GM21423 (cell line): ENCODE measurements around the gene BCR.
"Not testable (repeated sequence)": the region's sequence is repeated elsewhere in the genome, so short reads cannot be mapped to it uniquely, and the experiment has no call there.

Source experiments
- ATAC-seq: cut with Tn5 transposase; IDR thresholded peaks from one replicate; pipeline ENCODE4 v1.9.1; 2021; ENCODE audit warnings: mild to moderate bottlenecking, moderate library complexity; ENCODE audit not compliant: unreplicated experiment

Gene BCR

DNA sequence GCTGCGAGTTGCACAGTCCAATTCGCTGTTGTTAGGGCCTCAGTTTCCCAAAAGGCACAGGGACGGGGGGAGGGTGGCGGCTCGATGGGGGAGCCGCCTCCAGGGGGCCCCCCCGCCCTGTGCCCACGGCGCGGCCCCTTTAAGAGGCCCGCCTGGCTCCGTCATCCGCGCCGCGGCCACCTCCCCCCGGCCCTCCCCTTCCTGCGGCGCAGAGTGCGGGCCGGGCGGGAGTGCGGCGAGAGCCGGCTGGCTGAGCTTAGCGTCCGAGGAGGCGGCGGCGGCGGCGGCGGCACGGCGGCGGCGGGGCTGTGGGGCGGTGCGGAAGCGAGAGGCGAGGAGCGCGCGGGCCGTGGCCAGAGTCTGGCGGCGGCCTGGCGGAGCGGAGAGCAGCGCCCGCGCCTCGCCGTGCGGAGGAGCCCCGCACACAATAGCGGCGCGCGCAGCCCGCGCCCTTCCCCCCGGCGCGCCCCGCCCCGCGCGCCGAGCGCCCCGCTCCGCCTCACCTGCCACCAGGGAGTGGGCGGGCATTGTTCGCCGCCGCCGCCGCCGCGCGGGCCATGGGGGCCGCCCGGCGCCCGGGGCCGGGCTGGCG is at the start of gene BCR:
Gene BCR, plus strand, starts transcription at position 209 of the 592 bp plus-strand sequence. CDS start 452 bp downstream, outside the sequence.
- no peak for ATAC-seq

DNA sequence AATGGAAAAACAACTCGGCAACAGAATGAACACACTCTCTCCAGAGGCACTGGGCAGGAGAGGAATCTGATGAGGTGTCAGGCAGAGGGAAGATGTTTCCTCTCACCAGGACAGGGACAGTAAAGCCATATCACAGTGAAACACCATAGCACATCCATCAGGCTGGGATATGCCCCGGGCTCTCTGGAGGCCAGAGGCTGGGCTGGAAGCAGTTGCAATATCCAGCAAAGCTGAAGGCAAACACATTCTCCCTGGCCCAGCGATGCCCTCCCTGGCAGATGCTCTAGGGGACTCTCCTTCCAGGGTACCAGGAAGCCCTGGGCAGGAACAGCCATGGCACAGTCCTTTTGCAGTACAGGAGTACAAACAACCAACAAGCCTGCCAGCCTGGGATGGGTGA is 49.6 kb upstream of the BCR start:
- no peak for ATAC-seq

DNA sequence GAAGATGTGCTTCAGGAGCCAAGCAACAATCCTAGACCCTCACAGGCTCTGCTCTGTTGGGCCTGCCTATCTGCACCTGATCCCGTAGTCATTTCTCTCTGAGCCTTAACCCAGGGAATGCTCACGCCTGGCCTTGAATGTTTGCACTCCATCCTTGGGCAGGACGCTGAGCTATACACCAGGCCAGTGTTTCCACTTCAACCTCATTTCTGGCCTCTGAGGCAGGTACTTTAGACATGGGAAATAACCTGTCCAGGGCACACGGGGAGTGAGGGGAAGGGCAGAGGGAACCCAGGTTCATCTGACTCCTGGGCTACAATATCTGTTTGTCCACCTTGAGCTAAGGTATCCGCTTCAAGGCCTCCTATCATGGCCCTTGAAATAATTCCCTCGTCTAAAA is 48.4 kb upstream of the BCR start:
- no peak for ATAC-seq

DNA sequence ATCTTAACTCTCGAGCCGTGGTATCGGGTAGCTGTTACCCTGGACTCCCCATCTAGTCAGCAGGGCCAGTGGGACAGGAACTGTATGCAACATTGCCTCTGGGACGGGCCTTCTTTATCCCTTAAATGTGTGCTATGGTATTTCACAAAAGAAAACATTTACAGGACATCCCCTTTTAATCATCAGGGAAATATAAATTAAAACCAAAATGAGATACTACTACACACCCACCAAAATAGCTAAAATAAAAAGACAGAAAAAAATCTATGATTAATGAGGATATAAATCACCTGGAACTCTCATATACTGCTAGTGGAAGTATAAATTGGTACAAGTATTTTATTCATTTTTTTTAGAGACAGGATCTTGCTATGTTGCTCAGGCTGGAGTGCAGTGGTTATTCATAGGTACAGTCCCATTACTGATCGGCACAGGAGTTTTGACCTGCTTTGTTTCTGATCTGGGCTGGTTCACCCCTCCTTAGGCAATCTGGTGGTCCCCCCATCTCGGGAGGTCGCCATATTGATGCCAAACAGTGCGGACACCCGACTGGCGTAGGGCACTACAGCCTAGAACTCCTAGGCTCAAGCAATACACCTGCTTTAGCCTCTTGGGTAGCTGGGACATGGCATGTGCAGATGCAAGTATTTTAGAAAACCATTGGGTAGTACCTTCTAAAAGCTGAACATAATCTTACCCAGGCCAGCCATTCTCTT is 47.8 kb upstream of the BCR start:
- ATAC-seq = no peak

DNA sequence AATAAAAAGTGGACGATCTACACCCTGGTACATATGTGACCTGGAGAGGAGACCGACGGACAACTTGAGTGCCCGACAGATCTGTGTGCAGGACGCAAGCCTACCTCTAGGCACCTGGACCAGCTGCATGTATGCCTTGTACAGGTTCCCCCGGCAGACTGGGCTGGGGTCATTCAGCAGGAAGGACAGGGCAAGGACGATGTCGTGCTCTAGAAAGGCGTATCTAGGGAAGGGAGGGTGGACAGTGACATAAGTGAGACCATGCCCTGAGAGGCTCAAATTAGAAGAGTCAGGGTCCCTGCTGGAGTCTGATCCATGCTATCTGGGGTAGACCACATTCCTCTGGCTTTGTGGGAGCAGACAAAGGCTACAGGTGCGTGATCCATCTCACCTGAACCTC is 46.4 kb upstream of the BCR start:
- ATAC-seq = no peak

DNA sequence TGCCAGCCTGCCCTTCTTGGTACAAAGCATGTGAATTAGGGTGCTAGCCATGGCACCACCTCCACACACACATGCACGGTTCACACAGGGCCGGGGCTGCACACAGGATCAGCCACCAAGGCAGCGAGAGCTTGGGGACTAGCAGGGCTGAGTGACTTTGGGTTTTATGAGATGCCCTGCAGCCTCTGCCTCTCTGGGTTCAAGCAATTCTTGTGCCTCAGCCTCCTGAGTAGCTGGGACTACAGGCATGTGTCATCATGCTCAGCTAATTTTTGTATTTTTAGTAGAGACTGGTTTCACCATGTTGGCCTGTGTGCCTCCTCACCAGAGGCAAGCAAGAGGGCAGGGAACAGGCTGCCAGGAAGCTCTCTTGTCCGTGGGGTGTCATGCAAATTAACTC is 43.3 kb upstream of the BCR start:
- ATAC-seq = not testable (repeated sequence)

DNA sequence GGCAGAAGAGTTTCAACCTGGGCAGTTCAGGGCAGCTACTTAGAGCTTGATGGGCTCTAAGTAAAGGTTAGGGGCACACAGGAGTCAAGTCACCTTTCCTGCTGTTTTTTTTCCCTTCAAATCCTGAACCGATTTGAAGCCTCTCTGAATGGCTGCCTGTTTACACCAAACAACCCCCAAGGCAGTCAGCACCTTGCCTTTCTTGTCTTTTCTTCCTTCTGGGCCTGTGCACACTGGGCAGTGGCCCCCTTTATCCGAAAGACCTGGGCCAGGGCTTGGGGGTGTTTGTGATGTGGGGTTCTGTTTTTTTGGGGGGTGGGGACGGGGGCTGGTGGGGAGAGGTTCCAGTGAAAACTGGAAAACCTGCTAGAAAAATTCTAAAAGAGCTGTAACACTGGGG is 42.8 kb upstream of the BCR start:
- no peak for ATAC-seq

DNA sequence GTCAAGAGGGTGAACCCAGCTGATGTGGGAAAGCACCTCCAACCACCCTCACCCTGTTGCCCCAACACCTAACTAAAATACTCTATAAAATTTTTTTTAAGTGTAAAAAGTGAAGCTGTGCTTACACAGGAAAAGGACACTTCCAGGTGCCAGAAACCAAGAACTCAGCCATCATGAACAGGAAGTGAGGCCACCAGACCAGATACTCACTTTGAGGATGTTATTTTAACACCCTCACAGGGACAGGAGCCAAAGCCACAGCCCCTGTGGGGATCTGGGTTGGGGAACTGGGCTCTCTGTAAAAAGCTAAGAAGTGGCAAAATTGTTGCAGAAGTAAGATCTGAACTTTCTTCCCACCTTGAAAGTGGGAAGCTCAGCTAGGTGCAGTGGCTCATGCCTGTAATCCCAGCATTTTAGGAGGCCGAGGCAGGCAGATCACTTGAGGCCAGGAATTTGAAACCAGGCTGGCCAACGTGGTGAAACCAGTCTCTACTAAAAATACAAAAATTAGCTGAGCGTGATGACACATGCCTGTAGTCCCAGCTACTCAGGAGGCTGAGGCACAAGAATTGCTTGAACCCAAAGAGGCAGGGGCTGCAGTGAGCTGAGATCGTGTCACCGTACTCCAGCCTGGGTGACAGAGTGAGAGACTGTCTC is 42.3 kb upstream of the BCR start:
- peak; percentile 38 for ATAC-seq

DNA sequence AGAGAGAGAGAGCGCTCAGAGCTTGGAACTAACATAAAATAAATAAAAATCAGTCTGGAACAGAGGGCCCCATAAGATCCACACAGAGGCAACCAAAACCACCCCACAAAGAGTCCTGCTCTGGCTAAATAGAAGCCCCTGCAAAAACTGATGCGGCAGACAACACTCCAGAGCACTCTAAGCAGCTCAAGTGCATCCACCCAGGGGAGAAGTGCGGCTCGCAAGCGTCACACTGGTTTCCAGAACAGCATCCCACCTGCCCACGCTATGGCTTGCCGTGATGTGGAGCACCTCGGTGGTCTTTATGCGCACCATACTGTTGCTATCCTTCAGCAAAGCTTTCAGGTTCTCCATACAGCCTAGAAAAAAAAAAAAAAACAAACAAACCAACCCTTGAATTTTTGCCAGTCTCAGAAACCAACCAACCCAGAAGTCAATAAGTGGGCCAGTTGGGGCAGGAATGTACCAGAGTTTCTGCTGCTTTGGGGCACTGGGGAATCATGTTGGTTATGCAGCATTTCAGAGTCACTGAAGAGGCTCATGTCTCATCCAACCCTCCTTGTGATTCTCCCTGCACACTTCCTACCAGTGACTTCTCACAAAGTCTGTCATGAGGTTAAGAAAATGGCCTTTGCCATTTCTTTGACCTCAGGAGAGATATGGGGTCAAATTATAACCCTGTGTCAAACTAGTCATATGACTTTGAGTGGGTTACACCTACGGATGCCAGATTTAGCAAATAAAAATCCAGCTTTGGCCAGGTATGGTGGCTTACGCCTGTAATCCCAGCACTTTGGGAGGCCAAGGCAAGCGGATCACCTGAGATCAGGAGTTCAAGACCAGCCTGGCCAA is 41.5 kb upstream of the BCR start:
- no peak for ATAC-seq

DNA sequence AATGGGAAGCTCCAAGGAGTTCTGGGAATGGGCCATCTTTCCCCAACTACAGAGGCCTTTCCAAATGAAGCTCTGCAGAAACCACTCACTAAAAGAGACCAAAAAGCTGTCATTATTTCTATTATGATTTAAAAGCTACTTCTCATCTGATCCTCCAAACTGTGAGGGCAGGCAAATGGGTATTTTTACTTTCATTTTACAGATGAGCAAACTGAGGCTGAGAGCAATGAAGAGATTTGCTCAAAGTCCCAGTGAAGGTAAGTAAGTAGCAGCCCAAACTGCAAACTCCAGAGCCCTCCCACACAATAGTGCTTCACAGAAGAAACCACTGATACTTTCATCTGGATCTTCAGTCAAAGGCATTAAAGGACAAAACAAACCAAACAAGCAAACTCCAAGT is 39.9 kb upstream of the BCR start:
- no peak for ATAC-seq

DNA sequence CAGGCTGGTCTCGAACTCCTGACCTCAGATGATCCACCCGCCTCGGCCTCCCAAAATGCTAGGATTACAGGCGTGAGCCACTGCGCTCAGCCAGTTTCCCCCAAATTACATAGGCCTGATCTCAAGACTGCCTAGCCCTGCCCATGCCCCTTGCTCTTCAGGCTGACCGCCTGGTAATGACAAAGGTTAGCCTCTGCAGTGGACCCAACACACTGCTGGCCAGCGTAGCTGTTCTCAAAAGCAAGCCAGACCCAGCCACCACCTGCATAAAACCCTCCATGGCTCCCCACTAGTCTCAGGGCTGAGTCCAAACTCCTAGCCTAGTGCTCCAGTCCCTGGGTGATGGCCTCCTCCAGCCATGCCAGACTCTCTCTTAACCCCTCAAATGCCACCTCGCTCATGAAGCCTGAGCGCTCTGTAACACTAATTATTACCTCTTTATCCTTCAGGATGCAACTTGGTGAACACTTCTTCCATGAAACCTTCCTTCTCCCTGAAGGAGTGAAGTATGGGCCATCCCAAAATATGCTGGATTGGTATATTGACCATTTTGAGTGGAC is 37.7 kb upstream of the BCR start:
- ATAC-seq = no peak

DNA sequence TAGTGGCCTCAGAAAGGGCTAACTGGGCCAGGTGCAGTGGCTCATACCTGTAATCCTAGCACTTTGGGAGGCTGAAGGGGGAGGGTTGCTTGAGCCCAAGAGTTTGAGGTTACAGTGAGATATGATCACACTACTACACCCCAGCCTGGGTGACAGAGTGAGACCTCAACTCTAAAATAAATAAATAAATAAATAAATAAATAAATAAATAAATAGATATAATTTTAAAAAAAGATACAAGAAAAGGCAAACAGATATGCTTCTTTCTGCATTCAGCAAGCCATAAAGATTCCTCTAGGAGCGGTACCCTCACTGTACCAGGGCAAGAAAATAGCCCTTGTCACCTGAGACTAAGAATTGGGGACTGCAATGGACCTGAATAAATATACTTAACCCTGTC is 37.2 kb upstream of the BCR start:
- ATAC-seq = no peak

DNA sequence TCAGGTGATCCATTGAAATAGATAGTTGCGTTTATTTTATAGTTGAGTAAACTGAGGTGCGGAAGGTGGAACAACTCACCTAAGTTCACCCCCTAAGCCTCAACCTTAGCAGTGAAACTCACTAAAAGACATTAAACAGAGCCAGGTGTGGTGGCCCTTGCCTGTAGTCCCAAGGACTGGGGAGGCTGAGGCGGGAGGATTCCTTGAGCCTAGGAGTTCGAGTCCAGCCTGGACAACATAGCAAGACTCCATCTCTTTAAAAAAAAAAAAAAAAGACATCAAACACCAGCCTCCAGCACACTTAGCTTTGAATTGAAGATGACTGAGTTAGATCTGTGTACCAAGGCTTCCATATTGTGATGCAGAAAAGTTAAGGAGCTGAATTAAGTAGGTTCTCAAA is 35.9 kb upstream of the BCR start:
- ATAC-seq = no peak

DNA sequence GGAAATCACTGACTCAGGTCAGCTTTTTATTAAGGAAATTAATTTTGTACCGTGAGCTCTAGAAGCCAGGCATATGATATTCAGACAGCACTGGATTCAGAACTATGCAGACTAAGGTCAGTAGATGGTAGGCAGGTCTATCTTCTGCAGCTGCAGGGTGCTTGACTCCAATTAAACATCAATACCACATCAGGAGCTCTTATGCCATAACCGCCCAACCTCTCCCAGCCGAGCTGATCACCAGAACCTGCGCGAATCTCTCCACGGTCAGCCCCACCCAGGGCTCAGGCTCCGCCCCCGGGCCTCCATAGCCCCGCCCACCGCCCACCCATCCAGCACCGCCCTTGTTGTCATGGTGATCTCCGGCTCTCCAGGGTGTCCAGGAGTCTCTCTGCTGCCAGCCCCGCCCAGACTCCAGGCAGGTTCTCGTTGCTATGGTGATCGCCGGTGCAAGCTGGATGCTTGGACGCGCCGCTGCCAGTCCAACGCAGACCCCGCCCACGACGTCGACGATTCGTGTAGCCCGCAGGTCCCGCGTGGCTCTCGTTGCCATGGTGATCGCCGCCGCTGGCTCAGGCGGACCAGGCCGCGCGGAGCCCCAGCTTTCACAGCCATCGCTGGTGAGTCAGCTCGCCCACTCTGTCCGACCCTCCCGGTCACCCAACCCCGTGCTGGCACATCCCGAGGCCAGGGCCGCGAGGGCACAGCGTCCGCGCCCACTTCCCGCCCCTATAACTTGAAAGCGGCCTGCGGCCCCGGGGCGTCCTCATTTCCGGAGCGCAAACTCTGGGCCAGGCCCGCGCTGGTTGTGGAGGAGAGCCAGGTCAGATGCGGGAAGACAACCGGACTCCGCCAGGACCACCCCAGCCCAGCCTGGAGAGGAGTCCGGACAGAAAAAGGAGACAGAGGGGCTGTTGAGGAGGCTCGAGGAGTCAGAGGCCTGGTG is 35.1 kb upstream of the BCR start, which contains the start of gene RAB36:
Gene RAB36, plus strand, starts transcription at position 546 of the 946 bp plus-strand sequence. CDS start 1,140 bp downstream, outside the sequence.
- ATAC-seq = no peak

DNA sequence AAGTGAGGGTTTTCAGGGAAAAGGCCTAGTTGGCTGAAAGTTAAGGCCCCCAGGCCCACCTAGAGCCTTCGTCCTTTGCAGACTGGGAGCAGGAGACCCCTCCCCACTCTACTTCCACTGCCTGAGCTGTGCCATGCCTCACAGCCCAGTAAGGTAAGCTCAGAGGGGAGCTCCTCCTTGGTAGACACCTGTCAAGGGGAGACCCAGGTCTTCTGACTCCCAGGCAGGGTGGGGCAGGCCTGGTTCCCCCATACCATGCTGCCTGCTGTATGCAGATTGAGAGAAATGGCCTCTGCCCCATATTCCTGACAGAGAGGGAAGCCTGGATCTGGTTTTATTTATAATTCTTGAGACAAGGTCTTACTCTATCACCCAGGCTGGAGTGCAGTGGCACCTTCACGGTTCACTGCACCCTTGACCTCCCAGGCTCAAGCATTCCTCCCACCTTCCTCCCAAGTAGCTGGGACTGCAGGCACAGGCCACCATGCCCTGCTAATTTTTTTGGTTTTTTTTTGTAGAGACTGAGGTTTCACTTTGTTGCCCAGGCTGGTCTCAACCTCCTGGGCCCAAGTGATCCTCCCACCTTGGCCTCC is 34.3 kb upstream of the BCR start:
- no peak for ATAC-seq

DNA sequence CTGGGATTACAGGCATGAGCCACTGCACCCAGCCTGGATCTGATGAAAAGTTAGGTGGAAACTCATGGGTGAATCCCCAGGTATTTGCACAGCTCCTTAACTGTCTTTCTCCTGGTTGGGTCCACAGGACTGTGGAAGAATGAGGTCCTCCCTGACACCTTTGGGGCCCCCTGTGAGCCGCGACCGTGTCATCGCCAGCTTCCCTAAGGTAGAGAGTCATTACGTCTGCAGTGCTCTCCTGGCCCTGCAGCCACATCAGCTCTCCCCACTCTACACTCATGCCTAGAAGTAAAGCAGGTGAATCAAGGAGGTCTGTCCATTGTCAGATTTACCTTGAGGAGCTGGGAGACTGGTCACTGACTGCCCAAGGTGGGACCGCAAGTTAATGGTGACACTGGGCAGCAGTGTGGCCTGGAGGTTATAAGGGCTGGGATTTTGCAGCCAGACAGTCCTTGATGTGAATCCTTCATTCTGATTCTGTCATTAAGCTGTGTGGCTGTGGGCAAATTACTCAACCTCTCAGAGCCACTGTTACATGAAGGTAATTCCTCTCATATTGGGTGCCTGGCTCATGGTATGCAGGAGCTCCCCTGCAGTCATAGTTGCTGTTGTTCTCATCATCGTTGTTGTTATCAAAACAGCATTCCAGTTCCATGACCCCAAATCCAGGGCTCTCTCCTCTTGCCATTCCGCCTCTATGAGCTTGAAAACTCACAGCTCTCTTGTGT is 33.7 kb upstream of the BCR start:
- no peak for ATAC-seq

DNA sequence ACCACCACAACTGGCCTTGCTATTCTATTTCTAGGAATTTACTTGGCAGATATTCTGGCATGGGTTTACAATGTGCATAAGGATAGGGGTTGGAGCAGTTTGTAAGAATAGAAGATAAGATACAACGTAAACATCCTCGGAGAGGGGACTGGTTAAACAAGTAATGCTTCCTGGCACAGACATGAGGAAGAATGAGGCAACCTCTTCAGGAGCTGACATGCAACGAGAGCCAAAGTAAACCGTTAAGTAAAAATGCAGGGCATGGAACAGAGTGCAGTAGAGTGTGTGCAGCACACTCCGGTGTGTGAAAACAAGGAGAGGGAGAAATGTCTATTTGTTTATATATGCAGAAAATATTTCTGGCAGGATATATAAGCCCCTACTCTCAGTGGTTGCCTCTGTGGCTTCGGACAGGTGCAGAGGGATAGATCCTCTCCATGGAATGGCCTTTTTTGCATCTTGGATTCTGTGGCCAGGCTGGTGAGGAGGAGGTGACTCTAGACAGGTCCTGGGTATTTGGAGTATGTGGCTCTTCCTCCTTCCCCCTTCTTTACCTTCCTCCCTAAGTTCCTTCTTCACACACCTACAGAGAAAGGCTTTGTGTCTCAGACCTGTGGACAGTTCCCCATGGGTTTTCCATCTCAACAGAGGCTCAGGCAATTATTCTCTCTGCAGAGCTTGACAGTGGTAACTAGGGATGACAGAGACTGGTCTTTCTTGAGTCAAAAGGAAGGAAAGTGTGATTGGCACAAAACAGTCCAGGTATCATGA is 32.5 kb upstream of the BCR start:
- no peak for ATAC-seq

DNA sequence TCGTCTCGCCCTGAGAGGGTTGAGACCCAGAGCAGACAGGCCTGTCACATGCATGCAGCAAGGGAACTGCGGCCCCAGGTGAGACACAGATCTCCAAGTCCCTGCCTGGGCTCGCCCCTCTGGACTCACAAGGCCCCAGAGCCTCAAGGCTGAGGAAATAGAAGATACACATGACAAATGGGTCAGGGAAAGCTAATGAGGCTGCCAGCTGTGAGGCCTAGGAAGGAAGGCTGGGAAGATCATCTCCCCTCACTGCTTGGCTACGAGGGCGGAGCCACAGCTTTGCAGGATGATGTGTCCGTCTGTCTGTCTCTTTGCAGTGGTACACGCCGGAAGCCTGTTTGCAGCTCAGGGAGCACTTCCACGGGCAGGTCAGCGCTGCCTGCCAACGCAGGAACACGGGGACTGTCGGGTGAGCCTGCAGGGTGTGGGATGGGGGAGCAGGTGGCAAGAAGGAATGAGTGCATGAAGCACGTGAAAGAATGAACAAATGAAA is 30.5 kb upstream of the BCR start:
- no peak for ATAC-seq
